Parathyroid adenoma (tissue), 2 donors: Measurements from ENCODE around the gene AMH.

Experiments used
- H2AFZ ChIP-seq: fragments of 300-600 bp; sonication (generic); one replicate; pipeline ENCODE4 v1.7.0; 2017; ENCODE audit warnings: antibody characterized with exemption, mild to moderate bottlenecking
- H3K27ac ChIP-seq: fragments of 300-600 bp; sonication (generic); one replicate; pipeline ENCODE4 v1.7.0; 2017
- H3K27me3 ChIP-seq: fragments of 300-600 bp; sonication (generic); one replicate; pipeline ENCODE4 v1.7.0; 2017; ENCODE audit warnings: low read length; ENCODE audit not compliant: control insufficient read depth, insufficient read depth
- H3K36me3 ChIP-seq: fragments of 300-600 bp; sonication (generic); one replicate; pipeline ENCODE4 v1.7.0; 2017; ENCODE audit warnings: low read length; ENCODE audit not compliant: control insufficient read depth, insufficient read depth
- H3K4me1 ChIP-seq: fragments of 300-600 bp; sonication (generic); one replicate; pipeline ENCODE4 v1.7.0; 2017; ENCODE audit warnings: control low read depth
- H3K4me2 ChIP-seq: fragments of 300-600 bp; sonication (generic); one replicate; pipeline ENCODE4 v1.7.0; 2017; ENCODE audit warnings: low read length
- H3K4me3 ChIP-seq: fragments of 300-600 bp; sonication (generic); one replicate; pipeline ENCODE4 v1.7.0; 2017; ENCODE audit warnings: low read depth, low read length
- H3K79me2 ChIP-seq: fragments of 300-600 bp; sonication (generic); one replicate; pipeline ENCODE4 v1.7.0; 2017; ENCODE audit warnings: control low read depth
- H3K9ac ChIP-seq: fragments of 300-600 bp; sonication (generic); one replicate; pipeline ENCODE4 v1.7.0; 2017; ENCODE audit warnings: mild to moderate bottlenecking
- H3K9me3 ChIP-seq: fragments of 300-600 bp; sonication (generic); one replicate; pipeline ENCODE4 v1.7.0; 2017; ENCODE audit warnings: low read length; ENCODE audit not compliant: control insufficient read depth
- CTCF ChIP-seq: fragments of 300-600 bp; sonication (generic); IDR thresholded peaks from one replicate; pipeline ENCODE4 v1.7.0; 2017; ENCODE audit warnings: antibody characterized with exemption, mild to moderate bottlenecking
- donor health status: primary hyperparathyroidism.

Gene AMH

GRCh38 chr19:2287585-2288337 lies 38.6 kb downstream of the AMH start:
- Histone ChIP-seq H3K9me3 (no peaks in the 10 kb centered on the region), H3K27me3 (peaks cover 6% of the 10 kb centered on the region), H3K9ac (no peak overlapping the region), H2AFZ (no peak overlapping the region), H3K79me2 (no peaks in the 10 kb centered on the region), H3K4me3 (no peak overlapping the region), H3K36me3 (no peaks in the 10 kb centered on the region), H3K4me2 (no peak overlapping the region), H3K27ac (no peak overlapping the region), H3K4me1 (peaks cover 6% of the 10 kb centered on the region)
- TF ChIP-seq CTCF: no peak

GRCh38 chr19:2288338-2288817 lies 39.3 kb downstream of the AMH start:
- Histone ChIP-seq H3K9ac (no peak overlapping the region), H3K4me1 (peaks cover 6% of the 10 kb centered on the region), H3K79me2 (no peaks in the 10 kb centered on the region), H3K27ac (no peak overlapping the region), H3K9me3 (no peaks in the 10 kb centered on the region), H3K4me3 (no peak overlapping the region), H3K4me2 (no peak overlapping the region), H2AFZ (no peak overlapping the region), H3K27me3 (peaks cover 6% of the 10 kb centered on the region), H3K36me3 (no peaks in the 10 kb centered on the region)
- TF ChIP-seq CTCF: no peak

GRCh38 chr19:2288818-2289713 lies 39.9 kb downstream of the AMH start:
- H3K79me2 ChIP-seq: no peaks in the 10 kb centered on the region
- no peak overlapping the region for H3K9ac ChIP-seq
- H3K4me2 ChIP-seq: no peak overlapping the region
- no peaks in the 10 kb centered on the region for H3K36me3 ChIP-seq
- peaks cover 6% of the 10 kb centered on the region for H3K4me1 ChIP-seq
- no peak overlapping the region for H2AFZ ChIP-seq
- no peaks in the 10 kb centered on the region for H3K9me3 ChIP-seq
- no peak overlapping the region for H3K4me3 ChIP-seq
- peaks cover 9% of the 10 kb centered on the region for H3K27me3 ChIP-seq
- no peak for TF ChIP-seq CTCF
- peak overlapping the region; percentile 24 for H3K27ac ChIP-seq

GRCh38 chr19:2289714-2290435 lies 40.8 kb downstream of the AMH start:
- H3K36me3 ChIP-seq: no peaks in the 10 kb centered on the region
- H3K27ac ChIP-seq: no peak overlapping the region
- TF ChIP-seq CTCF: no peak
- no peak overlapping the region for H3K9ac ChIP-seq
- peak overlapping the region; percentile 27 for H3K4me2 ChIP-seq
- peak overlapping the region; percentile 50 for H2AFZ ChIP-seq
- H3K4me1 ChIP-seq: peaks cover 6% of the 10 kb centered on the region
- no peak overlapping the region for H3K4me3 ChIP-seq
- peaks cover 12% of the 10 kb centered on the region for H3K27me3 ChIP-seq
- H3K79me2 ChIP-seq: no peaks in the 10 kb centered on the region
- no peaks in the 10 kb centered on the region for H3K9me3 ChIP-seq
